Fibroblast of lung (primary cell): ENCODE results near the gene STIM1. TPM values are rescaled to one million over a fixed set of nuclear protein-coding genes. Genes with fewer than 3 reads are reported as not detected.

Experiments
- DNase-seq, 2 donors: peaks; one replicate each; pipeline versions ENCODE4 v3.0.0 to v3.0.0-alpha.2; 2010; ENCODE audit warnings: low read depth in 2 of 2
- H2AFZ ChIP-seq: 2 replicates; pipeline ENCODE4 v1.5.1; 2012; ENCODE audit warnings: low read length, control low read depth, inconsistent platforms
- H3K27ac ChIP-seq: 2 replicates; pipeline ENCODE4 v1.5.1; 2011; ENCODE audit warnings: low read length, control low read depth; ENCODE audit not compliant: insufficient read depth
- H3K27me3 ChIP-seq: 2 replicates; pipeline ENCODE4 v1.5.1; 2011; ENCODE audit warnings: mild to moderate bottlenecking, low read length; ENCODE audit not compliant: control insufficient read depth, insufficient read depth
- H3K36me3 ChIP-seq: 2 replicates; pipeline ENCODE4 v1.5.1; 2011; ENCODE audit warnings: low read length; ENCODE audit not compliant: control insufficient read depth, insufficient read depth
- H3K4me1 ChIP-seq: 2 replicates; pipeline ENCODE4 v1.5.1; 2011; ENCODE audit warnings: low read length; ENCODE audit not compliant: control insufficient read depth, insufficient read depth; ENCODE audit errors: extremely low read depth
- H3K4me2 ChIP-seq: 2 replicates; pipeline ENCODE4 v1.5.1; 2011; ENCODE audit warnings: low read length, control low read depth; ENCODE audit not compliant: insufficient read depth; ENCODE audit errors: extremely low read depth
- H3K4me3 ChIP-seq, 4 experiments: fragments of 200-600 bp in 1 of 4; sonication (generic) in 1 of 4; replicated peaks in 1 of 4; 2 replicates each; pipeline ENCODE4 v1.5.1; 2011 to 2016; ENCODE audit warnings: low read length in 4 of 4, low read depth in 3 of 4, mild to moderate bottlenecking in 3 of 4, control low read depth in 2 of 4, inconsistent platforms in 1 of 4, mixed read lengths in 1 of 4; ENCODE audit not compliant: insufficient read depth in 1 of 4; ENCODE audit errors: control extremely low read depth in 1 of 4
- H3K79me2 ChIP-seq: 2 replicates; pipeline ENCODE4 v1.5.1; 2012; ENCODE audit warnings: mild to moderate bottlenecking, low read length, inconsistent platforms; ENCODE audit not compliant: control insufficient read depth, insufficient read depth
- H3K9ac ChIP-seq: 2 replicates; pipeline ENCODE4 v1.5.1; 2011; ENCODE audit warnings: mild to moderate bottlenecking, low read length, control low read depth; ENCODE audit not compliant: insufficient read depth
- H3K9me3 ChIP-seq: 2 replicates; pipeline ENCODE4 v1.5.1; 2012; ENCODE audit warnings: low read depth, low read length; ENCODE audit not compliant: control insufficient read depth, insufficient read depth
- H4K20me1 ChIP-seq: 2 replicates; pipeline ENCODE4 v1.5.1; 2011; ENCODE audit warnings: low read length; ENCODE audit not compliant: control insufficient read depth, insufficient read depth; ENCODE audit errors: extremely low read depth
- CTCF ChIP-seq, 2 donors: IDR thresholded peaks in 1 of 2; conservative IDR thresholded peaks in 1 of 2; 1 replicate in 1 of 2; 2 replicates in 1 of 2; pipeline ENCODE4 v1.5.1; 2011 to 2012; ENCODE audit warnings: low read length in 2 of 2, control low read depth in 1 of 2, inconsistent platforms in 1 of 2, low read depth in 1 of 2, mild to moderate bottlenecking in 1 of 2
- EZH2 ChIP-seq: IDR thresholded peaks from 2 replicates; pipeline ENCODE4 v1.5.1; 2012; ENCODE audit warnings: low read length, control low read depth, mild to moderate bottlenecking; ENCODE audit errors: missing control alignments
- polyA plus RNA-seq, 2 donors: library from polyadenylated mRNA; depleted of rRNA in 1 of 2; stranded (reverse) in 1 of 2; unstranded in 1 of 2; fragments of >200 nt; gene quantifications; 2 replicates each; pipeline ENCODE4 v1.2.1, GENCODE V29; 2011 to 2012; ENCODE audit warnings: missing spikeins in 1 of 2
- total RNA-seq: library from RNA; depleted of rRNA; stranded (reverse); fragments of >200 nt; gene quantifications from 2 replicates; pipeline ENCODE4 v1.2.1, GENCODE V29; 2014

The STIM1 gene
- total and polyA plus RNA-seq, 2 donors (not counting 1 experiment from before 2014, with no cell fraction given) = 38.1 to 44.6 TPM

- no peak overlapping the region for H3K4me2 ChIP-seq
- no peaks in the 10 kb centered on the region for H3K27me3 ChIP-seq
- H3K4me3 ChIP-seq = no peak overlapping the region
- H3K79me2 ChIP-seq = no peaks in the 10 kb centered on the region
- H3K27ac ChIP-seq = no peak overlapping the region
- H3K36me3 ChIP-seq = no peaks in the 10 kb centered on the region
- TF ChIP-seq CTCF (conservative IDR thresholded peaks at IDR 0.05 in 1 of 2, IDR thresholded peaks at IDR 0.05 in 1 of 2; ENCODE audit: low read depth in 1 of 2, low read length in 2 of 2) (no peak), EZH2 (no peak)
- H4K20me1 ChIP-seq = no peaks in the 10 kb centered on the region
- H2AFZ ChIP-seq = no peak overlapping the region
- no peak for DNase-seq
- no peaks in the 10 kb centered on the region for H3K9me3 ChIP-seq
- H3K4me1 ChIP-seq = no peaks in the 10 kb centered on the region
- H3K9ac ChIP-seq = no peak overlapping the region
These were observed 22.1 kb downstream of the STIM1 start for GRCh38 chr11:3877364-3878257.

GRCh38 chr11:3878258-3878584 is 22.8 kb downstream of the STIM1 start:
- Histone ChIP-seq H2AFZ (no peak overlapping the region), H3K9me3 (no peaks in the 10 kb centered on the region), H4K20me1 (no peaks in the 10 kb centered on the region), H3K79me2 (no peaks in the 10 kb centered on the region), H3K4me2 (no peak overlapping the region), H3K27me3 (no peaks in the 10 kb centered on the region), H3K36me3 (no peaks in the 10 kb centered on the region), H3K4me1 (no peaks in the 10 kb centered on the region), H3K9ac (no peak overlapping the region), H3K27ac (no peak overlapping the region), H3K4me3 (no peak overlapping the region)
- no peak for TF ChIP-seq EZH2
- no peak for TF ChIP-seq CTCF (conservative IDR thresholded peaks at IDR 0.05 in 1 of 2, IDR thresholded peaks at IDR 0.05 in 1 of 2; ENCODE audit: low read depth in 1 of 2, low read length in 2 of 2)
- no peak for DNase-seq

GRCh38 chr11:3879216-3879966 is 23.9 kb downstream of the STIM1 start:
- no peak for DNase-seq
- H3K27me3 ChIP-seq = no peaks in the 10 kb centered on the region
- H3K4me2 ChIP-seq = no peak overlapping the region
- H3K9ac ChIP-seq = no peak overlapping the region
- no peak overlapping the region for H2AFZ ChIP-seq
- no peak overlapping the region for H3K4me3 ChIP-seq
- no peaks in the 10 kb centered on the region for H3K79me2 ChIP-seq
- TF ChIP-seq CTCF (conservative IDR thresholded peaks at IDR 0.05 in 1 of 2, IDR thresholded peaks at IDR 0.05 in 1 of 2; ENCODE audit: low read depth in 1 of 2, low read length in 2 of 2) (no peak), EZH2 (no peak)
- no peak overlapping the region for H3K27ac ChIP-seq
- H4K20me1 ChIP-seq = no peaks in the 10 kb centered on the region
- H3K4me1 ChIP-seq = no peaks in the 10 kb centered on the region
- H3K9me3 ChIP-seq = no peaks in the 10 kb centered on the region
- H3K36me3 ChIP-seq = no peaks in the 10 kb centered on the region
